ENCODE results near the gene LARGE2. TPM values are rescaled to one million over a fixed set of nuclear protein-coding genes. Genes with fewer than 3 reads are reported as not detected.
"Not testable (repeated sequence)": the region's sequence is repeated elsewhere in the genome, so short reads cannot be mapped to it uniquely, and the experiment has no call there.

LARGE2 gene
- total RNA-seq, 1 donor from 2014 or later = 6.0 TPM

DNA sequence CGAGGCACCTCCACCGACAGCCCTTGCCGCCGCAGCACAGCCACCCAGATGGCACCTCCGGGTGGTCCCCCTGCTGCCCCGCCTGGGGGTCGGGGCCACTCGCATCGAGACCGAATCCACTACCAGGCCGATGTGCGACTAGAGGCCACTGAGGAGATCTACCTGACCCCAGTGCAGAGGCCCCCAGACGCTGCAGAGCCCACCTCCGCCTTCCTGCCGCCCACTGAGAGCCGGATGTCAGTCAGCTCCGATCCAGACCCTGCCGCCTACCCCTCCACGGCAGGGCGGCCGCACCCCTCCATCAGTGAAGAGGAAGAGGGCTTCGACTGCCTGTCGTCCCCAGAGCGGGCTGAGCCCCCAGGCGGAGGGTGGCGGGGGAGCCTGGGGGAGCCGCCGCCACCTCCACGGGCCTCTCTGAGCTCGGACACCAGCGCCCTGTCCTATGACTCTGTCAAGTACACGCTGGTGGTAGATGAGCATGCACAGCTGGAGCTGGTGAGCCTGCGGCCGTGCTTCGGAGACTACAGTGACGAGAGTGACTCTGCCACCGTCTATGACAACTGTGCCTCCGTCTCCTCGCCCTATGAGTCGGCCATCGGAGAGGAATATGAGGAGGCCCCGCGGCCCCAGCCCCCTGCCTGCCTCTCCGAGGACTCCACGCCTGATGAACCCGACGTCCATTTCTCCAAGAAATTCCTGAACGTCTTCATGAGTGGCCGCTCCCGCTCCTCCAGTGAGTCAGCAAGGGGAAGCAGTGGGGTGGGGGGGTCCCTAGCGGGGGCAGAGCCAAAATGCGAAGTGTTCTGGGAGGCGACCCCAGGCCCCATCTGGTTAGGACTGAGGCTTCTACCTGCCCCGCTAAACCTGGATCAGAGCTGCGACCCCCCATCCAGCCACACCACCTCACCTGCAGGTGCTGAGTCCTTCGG lies 19.7 kb upstream of the LARGE2 start:
- H3K4me1 ChIP-seq = peaks cover 12% of the 10 kb centered on the region

DNA sequence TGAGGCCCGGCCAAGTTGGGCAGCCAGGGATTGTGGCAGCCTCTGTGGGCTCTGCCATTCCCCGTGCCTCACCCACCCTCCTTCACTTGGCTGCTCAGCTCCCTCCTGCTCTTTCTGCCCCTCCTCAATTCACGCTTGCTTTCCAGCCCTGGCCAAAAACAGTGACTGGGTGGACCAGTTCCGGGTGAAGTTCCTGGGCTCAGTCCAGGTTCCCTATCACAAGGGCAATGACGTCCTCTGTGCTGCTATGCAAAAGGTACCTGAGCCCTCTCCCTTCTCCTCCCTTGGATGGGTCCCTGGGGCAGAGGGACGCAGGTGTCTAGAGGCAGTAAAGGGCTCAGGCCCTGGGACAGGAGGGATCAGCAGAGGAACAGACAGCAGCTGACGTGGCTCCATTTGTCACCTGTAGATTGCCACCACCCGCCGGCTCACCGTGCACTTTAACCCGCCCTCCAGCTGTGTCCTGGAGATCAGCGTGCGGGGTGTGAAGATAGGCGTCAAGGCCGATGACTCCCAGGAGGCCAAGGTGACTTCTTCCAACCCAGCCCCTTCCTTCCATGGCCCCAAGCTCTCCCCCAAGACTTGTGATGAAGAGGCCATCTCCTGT lies 18.0 kb upstream of the LARGE2 start:
- H3K27ac ChIP-seq = no peak overlapping the region

More for the DNA sequence above, 19.7 kb upstream of the LARGE2 start:
- Histone ChIP-seq H3K36me3 (no peaks in the 10 kb centered on the region), H3K27ac (no peak overlapping the region), H3K27me3 (no peaks in the 10 kb centered on the region), H3K9me3 (no peaks in the 10 kb centered on the region), H3K4me3 (no peak overlapping the region)
- intact Hi-C loops (cut with DNase I) = no loop called here
- ATAC-seq (no peak), DNase-seq (no peak)
- TF ChIP-seq, protein P1, sequence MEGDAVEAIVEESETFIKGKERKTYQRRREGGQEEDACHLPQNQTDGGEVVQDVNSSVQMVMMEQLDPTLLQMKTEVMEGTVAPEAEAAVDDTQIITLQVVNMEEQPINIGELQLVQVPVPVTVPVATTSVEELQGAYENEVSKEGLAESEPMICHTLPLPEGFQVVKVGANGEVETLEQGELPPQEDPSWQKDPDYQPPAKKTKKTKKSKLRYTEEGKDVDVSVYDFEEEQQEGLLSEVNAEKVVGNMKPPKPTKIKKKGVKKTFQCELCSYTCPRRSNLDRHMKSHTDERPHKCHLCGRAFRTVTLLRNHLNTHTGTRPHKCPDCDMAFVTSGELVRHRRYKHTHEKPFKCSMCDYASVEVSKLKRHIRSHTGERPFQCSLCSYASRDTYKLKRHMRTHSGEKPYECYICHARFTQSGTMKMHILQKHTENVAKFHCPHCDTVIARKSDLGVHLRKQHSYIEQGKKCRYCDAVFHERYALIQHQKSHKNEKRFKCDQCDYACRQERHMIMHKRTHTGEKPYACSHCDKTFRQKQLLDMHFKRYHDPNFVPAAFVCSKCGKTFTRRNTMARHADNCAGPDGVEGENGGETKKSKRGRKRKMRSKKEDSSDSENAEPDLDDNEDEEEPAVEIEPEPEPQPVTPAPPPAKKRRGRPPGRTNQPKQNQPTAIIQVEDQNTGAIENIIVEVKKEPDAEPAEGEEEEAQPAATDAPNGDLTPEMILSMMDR (IDR thresholded peaks at IDR 0.05) = no peak

DNA sequence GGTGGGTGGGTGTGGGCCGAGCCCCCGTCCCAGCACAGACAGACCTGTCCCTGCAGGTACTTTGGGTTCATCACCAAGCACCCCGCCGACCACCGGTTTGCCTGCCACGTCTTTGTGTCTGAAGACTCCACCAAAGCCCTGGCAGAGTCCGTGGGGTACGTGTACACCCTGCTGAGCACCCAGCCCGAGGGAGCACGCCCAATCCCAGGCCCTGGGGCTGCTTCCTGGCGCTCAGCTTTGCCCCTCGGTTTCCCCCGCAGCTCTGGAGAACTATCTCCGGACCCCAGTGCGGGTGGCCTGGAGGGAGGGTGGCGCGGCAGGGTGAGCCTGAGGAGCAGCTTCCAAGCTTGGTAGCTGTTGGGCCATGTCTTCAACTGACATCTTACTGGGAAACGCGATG lies 17.4 kb upstream of the LARGE2 start:
- H3K27me3 ChIP-seq = no peaks in the 10 kb centered on the region
- TF ChIP-seq, protein P1 (IDR thresholded peaks at IDR 0.05) = no peak
- no peak overlapping the region for H3K4me3 ChIP-seq
- peaks cover 5% of the 10 kb centered on the region for H3K4me1 ChIP-seq
- intact Hi-C loops (cut with DNase I) = no loop called here
- H3K36me3 ChIP-seq = peaks cover 12% of the 10 kb centered on the region
- DNase-seq (no peak), ATAC-seq (no peak)
- no peaks in the 10 kb centered on the region for H3K9me3 ChIP-seq
- H3K27ac ChIP-seq = no peak overlapping the region

More for the DNA sequence above, 18.0 kb upstream of the LARGE2 start:
- intact Hi-C loops (cut with DNase I) = no loop called here
- peaks cover 6% of the 10 kb centered on the region for H3K4me1 ChIP-seq
- TF ChIP-seq, protein P1 (IDR thresholded peaks at IDR 0.05) = no peak
- DNase-seq (no peak), ATAC-seq (no peak)
- no peaks in the 10 kb centered on the region for H3K9me3 ChIP-seq
- no peaks in the 10 kb centered on the region for H3K27me3 ChIP-seq
- H3K4me3 ChIP-seq = no peak overlapping the region
- H3K36me3 ChIP-seq = peaks cover 5% of the 10 kb centered on the region

DNA sequence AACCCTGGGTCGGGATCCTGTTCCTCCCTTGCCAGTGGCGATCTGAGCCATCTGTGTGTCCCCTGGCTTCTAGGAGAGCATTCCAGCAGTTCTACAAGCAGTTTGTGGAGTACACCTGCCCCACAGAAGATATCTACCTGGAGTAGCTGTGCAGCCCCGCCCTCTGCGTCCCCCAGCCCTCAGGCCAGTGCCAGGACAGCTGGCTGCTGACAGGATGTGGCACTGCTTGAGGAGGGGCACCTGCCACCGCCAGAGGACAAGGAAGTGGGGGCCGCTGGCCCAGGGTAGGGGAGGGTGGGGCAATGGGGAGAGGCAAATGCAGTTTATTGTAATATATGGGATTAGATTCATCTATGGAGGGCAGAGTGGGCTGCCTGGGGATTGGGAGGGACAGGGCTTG lies 16.9 kb upstream of the LARGE2 start:
- intact Hi-C loops (cut with DNase I); H3K27me3 ChIP-seq: not testable (repeated sequence)

DNA sequence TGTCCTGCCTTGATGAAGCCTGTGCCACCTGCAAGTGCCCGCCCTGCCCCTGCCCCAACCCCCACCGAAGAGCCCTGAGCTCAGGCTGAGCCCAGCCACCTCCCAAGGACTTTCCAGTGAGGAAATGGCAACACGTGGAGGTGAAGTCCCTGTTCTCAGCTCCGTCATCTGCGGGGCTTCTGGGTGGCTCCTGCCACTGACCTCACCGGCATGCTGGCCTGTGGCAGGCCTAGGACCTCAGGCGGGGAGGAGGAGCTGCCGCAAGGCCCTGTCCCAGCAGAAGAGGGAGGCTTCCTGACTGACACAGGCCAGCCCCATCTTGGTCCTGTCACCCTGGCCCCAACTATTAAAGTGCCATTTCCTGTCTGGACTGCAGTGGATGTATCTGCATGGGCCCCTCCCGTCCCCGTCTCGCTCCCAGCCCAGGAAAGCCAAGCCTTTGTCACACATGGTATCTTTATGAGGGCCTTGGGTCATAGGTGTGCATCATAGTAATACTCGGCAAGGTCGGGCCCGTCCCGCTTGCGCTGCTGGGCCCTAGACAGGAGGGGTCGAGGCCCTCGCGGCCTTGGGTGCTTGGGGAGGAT lies 16.3 kb upstream of the LARGE2 start:
- H3K4me3 ChIP-seq = no peak overlapping the region
- intact Hi-C loops (cut with DNase I) = no loop called here
- TF ChIP-seq, protein P1 (IDR thresholded peaks at IDR 0.05) = no peak
- peaks cover 22% of the 10 kb centered on the region for H3K36me3 ChIP-seq
- DNase-seq (no peak), ATAC-seq (no peak)
- no peaks in the 10 kb centered on the region for H3K27me3 ChIP-seq
- no peaks in the 10 kb centered on the region for H3K9me3 ChIP-seq
- H3K4me1 ChIP-seq = peaks cover under 1% of the 10 kb centered on the region
- H3K27ac ChIP-seq = no peak overlapping the region

More for the DNA sequence above, 16.9 kb upstream of the LARGE2 start:
- H3K27ac ChIP-seq, H3K4me3 ChIP-seq, DNase-seq, ATAC-seq, H3K4me1 ChIP-seq, H3K9me3 ChIP-seq: not testable (repeated sequence)
- peaks cover 16% of the 10 kb centered on the region for H3K36me3 ChIP-seq
